Endothelial cell of umbilical vein (primary cell): ENCODE measurements around the gene DENND4B.

Experiments
- POLR2AphosphoS5 ChIP-seq: IDR thresholded peaks from 2 replicates; pipeline ENCODE4 v1.6.1; 2012; ENCODE audit warnings: low read depth, mild to moderate bottlenecking, control low read depth, low read length, moderate library complexity; ENCODE audit not compliant: insufficient read depth
- TF ChIP-seq, protein P1 (sequence below), 2 donors: IDR thresholded peaks; 1 replicate in 1 of 2; 2 replicates in 1 of 2; pipeline ENCODE4 v1.5.1; 2011; ENCODE audit warnings: low read length in 2 of 2, mild to moderate bottlenecking in 2 of 2, moderate library complexity in 2 of 2, control low read depth in 1 of 2, inconsistent platforms in 1 of 2, low read depth in 1 of 2; ENCODE audit not compliant: insufficient read depth in 1 of 2; ENCODE audit errors: extremely low read depth in 1 of 2
- TF ChIP-seq, protein P2 (sequence below): IDR thresholded peaks from 2 replicates; pipeline ENCODE4 v1.6.1; 2011; ENCODE audit not compliant: insufficient read depth, insufficient read length

DNA sequence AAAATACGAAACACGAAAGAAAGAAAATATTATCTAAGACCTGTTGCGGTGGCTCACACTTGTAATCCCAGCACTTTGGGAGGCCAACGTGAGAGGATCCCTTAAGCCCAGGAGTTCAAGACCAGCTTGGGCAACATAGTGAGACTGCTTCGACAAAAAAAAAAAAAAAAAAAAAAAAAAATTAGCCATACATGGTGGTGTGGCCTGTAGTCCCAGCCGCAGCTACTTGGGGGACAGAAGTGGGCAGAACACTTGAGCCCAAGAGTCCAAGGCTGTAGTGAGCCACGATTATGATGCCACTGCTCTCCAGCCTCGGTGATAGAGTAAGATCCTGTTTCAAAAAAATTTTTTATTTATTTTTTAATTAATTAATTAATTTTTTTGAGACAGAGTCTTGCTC lies 41.1 kb upstream of the DENND4B start:
- TF ChIP-seq, protein P1, sequence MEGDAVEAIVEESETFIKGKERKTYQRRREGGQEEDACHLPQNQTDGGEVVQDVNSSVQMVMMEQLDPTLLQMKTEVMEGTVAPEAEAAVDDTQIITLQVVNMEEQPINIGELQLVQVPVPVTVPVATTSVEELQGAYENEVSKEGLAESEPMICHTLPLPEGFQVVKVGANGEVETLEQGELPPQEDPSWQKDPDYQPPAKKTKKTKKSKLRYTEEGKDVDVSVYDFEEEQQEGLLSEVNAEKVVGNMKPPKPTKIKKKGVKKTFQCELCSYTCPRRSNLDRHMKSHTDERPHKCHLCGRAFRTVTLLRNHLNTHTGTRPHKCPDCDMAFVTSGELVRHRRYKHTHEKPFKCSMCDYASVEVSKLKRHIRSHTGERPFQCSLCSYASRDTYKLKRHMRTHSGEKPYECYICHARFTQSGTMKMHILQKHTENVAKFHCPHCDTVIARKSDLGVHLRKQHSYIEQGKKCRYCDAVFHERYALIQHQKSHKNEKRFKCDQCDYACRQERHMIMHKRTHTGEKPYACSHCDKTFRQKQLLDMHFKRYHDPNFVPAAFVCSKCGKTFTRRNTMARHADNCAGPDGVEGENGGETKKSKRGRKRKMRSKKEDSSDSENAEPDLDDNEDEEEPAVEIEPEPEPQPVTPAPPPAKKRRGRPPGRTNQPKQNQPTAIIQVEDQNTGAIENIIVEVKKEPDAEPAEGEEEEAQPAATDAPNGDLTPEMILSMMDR (IDR thresholded peaks at IDR 0.05; ENCODE audit: extremely low read depth in 1 of 2, insufficient read depth in 1 of 2, low read depth in 1 of 2, low read length in 2 of 2) = no peak
- TF ChIP-seq, protein P2, sequence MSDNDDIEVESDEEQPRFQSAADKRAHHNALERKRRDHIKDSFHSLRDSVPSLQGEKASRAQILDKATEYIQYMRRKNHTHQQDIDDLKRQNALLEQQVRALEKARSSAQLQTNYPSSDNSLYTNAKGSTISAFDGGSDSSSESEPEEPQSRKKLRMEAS = no peak
- no peak for TF ChIP-seq POLR2AphosphoS5
